ENCODE measurements around the gene PIGT. TPM values are rescaled to one million over a fixed set of nuclear protein-coding genes. Genes with fewer than 3 reads are reported as not detected.

PIGT gene
- total and polyA plus RNA-seq, 2 of the 13 experiments (the other 11 are each of a cell fraction or from before 2014, with no cell fraction given) = 65.9 to 74.1 TPM

DNA sequence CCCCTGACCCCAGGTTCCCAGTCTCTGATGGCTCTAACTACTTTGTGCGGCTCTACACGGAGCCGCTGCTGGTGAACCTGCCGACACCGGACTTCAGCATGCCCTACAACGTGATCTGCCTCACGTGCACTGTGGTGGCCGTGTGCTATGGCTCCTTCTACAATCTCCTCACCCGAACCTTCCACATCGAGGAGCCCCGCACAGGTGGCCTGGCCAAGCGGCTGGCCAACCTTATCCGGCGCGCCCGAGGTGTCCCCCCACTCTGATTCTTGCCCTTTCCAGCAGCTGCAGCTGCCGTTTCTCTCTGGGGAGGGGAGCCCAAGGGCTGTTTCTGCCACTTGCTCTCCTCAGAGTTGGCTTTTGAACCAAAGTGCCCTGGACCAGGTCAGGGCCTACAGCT is 9.6 kb downstream of the PIGT start:
- ATAC-seq (no peak), FAIRE-seq (no peak), DNase-seq (ENCODE audit: low spot score) (no peak)
- POLR2A ChIA-PET = no interaction called here
- no peaks in the 10 kb centered on the region for H4K20me1 ChIP-seq (ENCODE audit: insufficient read depth, low read length)
- no peaks in the 10 kb centered on the region for H3K27me3 ChIP-seq (ENCODE audit: control insufficient read depth in 1 of 2, insufficient read depth in 2 of 2, low read length in 2 of 2)
- CTCF ChIA-PET (ENCODE audit: low intra/inter-chr PET ratio, low total read pairs) = no interaction called here
- H3K9ac ChIP-seq (ENCODE audit: insufficient read depth, low read depth, low read length) = no peak overlapping the region
- intact Hi-C loops (cut with micrococcal nuclease; ENCODE audit: unreplicated experiment) (no loop called here), in situ Hi-C loops (cut with HindIII; ENCODE audit: extremely low pct_ligation_motif_present, low pct_unique_long_range_greater_than_20kb) (no loop called here)
- H3K4me2 ChIP-seq (ENCODE audit: low read depth, low read length) = no peak overlapping the region
- no peaks in the 10 kb centered on the region for H3K79me2 ChIP-seq (ENCODE audit: insufficient read depth, low read length)
- no TSS peak for BruUV-seq (replicated peaks)
- H3K4me1 ChIP-seq (ENCODE audit: insufficient read depth, low read length) = 0 out of 2 replicates have a peak, but pooled peaks cover 5% of the 10 kb centered on the region
- H3K27ac ChIP-seq (ENCODE audit: extremely low read length, insufficient read depth, low read length) = no peak overlapping the region
- H2AFZ ChIP-seq (ENCODE audit: low read length) = no peak overlapping the region
- H3K36me3 ChIP-seq (replicated peaks in 1 of 2; ENCODE audit: control insufficient read depth in 1 of 2, insufficient read depth in 2 of 2, low read length in 2 of 2) = peaks cover 17 to 44% of the 10 kb centered on the region in 2 experiments
- TF ChIP-seq AGO2 (optimal IDR thresholded peaks at IDR 0.05; ENCODE audit: low read depth, low read length) (peak; percentile 68), CEBPB (IDR thresholded peaks at IDR 0.05; ENCODE audit: borderline replicate concordance, low read depth, low read length) (no peak), HHEX (CRISPR knock-in tag; IDR thresholded peaks at IDR 0.05) (no peak)
- H3K9me3 ChIP-seq (ENCODE audit: low read length) = no peaks in the 10 kb centered on the region
- no peak overlapping the region for H3K4me3 ChIP-seq (replicated peaks in 1 of 3; ENCODE audit: insufficient read depth in 1 of 3, low read depth in 2 of 3, low read length in 3 of 3)
- 97% methylated on average over 17 of the region's 17 CpGs for WGBS (ENCODE audit: low lambda C conversion rate)

DNA sequence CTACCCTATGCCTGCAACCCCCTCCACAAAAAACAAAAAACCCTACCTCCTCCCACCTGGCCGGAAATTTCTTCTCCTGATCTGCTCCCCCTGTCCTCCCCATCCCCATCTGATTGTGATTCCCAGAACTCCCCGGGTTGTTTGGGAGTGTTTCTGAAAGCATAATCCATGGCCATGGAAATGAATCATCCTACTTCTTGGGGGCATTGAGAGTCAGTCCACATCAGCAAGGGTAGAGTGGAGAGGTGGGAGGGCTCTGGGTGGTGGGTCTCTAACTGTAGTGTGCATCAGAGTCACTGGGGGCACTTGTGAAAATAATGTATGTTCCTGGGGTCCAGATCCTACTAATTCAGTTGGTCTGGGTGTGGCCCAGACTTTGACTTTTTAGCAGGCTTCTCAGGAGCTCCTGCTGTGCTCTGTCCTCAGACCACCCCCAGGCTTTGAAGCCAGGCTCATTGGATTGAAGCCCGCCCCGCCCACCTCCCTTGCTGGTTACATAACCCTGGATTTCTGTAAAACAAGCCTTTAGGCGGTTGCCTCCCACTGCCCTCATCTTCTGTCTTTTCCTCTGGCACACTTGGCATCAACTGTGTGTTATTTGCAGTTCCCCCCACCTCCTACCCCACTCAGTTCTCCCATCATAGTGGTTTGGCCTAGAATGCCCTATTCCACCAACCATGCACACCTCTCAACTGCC is 10.5 kb downstream of the PIGT start:
- TF ChIP-seq, protein P1, sequence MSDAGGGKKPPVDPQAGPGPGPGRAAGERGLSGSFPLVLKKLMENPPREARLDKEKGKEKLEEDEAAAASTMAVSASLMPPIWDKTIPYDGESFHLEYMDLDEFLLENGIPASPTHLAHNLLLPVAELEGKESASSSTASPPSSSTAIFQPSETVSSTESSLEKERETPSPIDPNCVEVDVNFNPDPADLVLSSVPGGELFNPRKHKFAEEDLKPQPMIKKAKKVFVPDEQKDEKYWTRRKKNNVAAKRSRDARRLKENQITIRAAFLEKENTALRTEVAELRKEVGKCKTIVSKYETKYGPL (CRISPR knock-in tag; IDR thresholded peaks at IDR 0.05) = 0 out of 2 replicates have a peak, but pooled peaks have one; percentile 53
- TF ChIP-seq GATA4 (IDR thresholded peaks at IDR 0.05; ENCODE audit: borderline replicate concordance, low read depth) = no peak
- DNase-seq (ENCODE audit: low spot score) (no peak), FAIRE-seq (no peak), ATAC-seq (peak; percentile 25; the same call in 2 of the 3 replicates)
- intact Hi-C loops (cut with micrococcal nuclease; ENCODE audit: unreplicated experiment) (no loop called here), in situ Hi-C loops (cut with HindIII; ENCODE audit: extremely low pct_ligation_motif_present, low pct_unique_long_range_greater_than_20kb) (no loop called here)
- no TSS peak for BruUV-seq (replicated peaks)
- CTCF ChIA-PET (ENCODE audit: low intra/inter-chr PET ratio, low total read pairs) = no interaction called here
- Histone ChIP-seq H3K27me3 (ENCODE audit: control insufficient read depth in 1 of 2, insufficient read depth in 2 of 2, low read length in 2 of 2) (no peaks in the 10 kb centered on the region), H3K4me2 (ENCODE audit: low read depth, low read length) (no peak overlapping the region), H3K36me3 (replicated peaks in 1 of 2; ENCODE audit: control insufficient read depth in 1 of 2, insufficient read depth in 2 of 2, low read length in 2 of 2) (peaks cover 11 to 37% of the 10 kb centered on the region in 2 experiments), H3K9ac (ENCODE audit: insufficient read depth, low read depth, low read length) (no peak overlapping the region), H3K4me3 (replicated peaks in 1 of 3; ENCODE audit: insufficient read depth in 1 of 3, low read depth in 2 of 3, low read length in 3 of 3) (no peak overlapping the region), H3K9me3 (ENCODE audit: low read length) (no peaks in the 10 kb centered on the region), H3K27ac (ENCODE audit: extremely low read length, insufficient read depth, low read length) (no peak overlapping the region), H4K20me1 (ENCODE audit: insufficient read depth, low read length) (no peaks in the 10 kb centered on the region), H3K79me2 (ENCODE audit: insufficient read depth, low read length) (no peaks in the 10 kb centered on the region), H3K4me1 (ENCODE audit: insufficient read depth, low read length) (0 out of 2 replicates have a peak, but pooled peaks cover 5% of the 10 kb centered on the region), H2AFZ (ENCODE audit: low read length) (no peak overlapping the region)
- POLR2A ChIA-PET = no interaction called here
- WGBS (ENCODE audit: low lambda C conversion rate) = 86% methylated on average over 5 of the region's 5 CpGs

Data from HepG2 (cell line).